Lung (tissue), 12 donors: ENCODE measurements around the gene GNPDA1. TPM values are rescaled to one million over a fixed set of nuclear protein-coding genes. Genes with fewer than 3 reads are reported as not detected.

ENCODE experiments used
- ATAC-seq: fragments of 200-7000 bp; cut with Tn5 transposase; one replicate; pipeline ENCODE4 v1.9.1; 2020; ENCODE audit warnings: moderate number of reproducible peaks; ENCODE audit not compliant: insufficient read depth, low FRiP score
- DNase-seq, 3 donors: peaks; one replicate each; pipeline ENCODE4 v3.0.0-alpha.2; 2013 to 2017
- H3K27ac ChIP-seq, 2 donors: one replicate each; pipeline ENCODE4 v1.5.1; 2013; ENCODE audit warnings: mild to moderate bottlenecking in 2 of 2, moderate library complexity in 2 of 2, control low read depth in 1 of 2, inconsistent platforms in 1 of 2, low read depth in 1 of 2, low read length in 1 of 2
- H3K27me3 ChIP-seq, 3 donors: one replicate each; pipeline ENCODE4 v1.5.1; 2013; ENCODE audit warnings: low read length in 2 of 3; ENCODE audit not compliant: control insufficient read depth in 3 of 3, insufficient read depth in 3 of 3
- H3K36me3 ChIP-seq, 4 donors: one replicate each; pipeline ENCODE4 v1.5.1; 2013; ENCODE audit warnings: low read length in 4 of 4, mild to moderate bottlenecking in 1 of 4, moderate library complexity in 1 of 4; ENCODE audit not compliant: control insufficient read depth in 4 of 4, insufficient read depth in 4 of 4
- H3K4me1 ChIP-seq, 5 donors: one replicate each; pipeline ENCODE4 v1.5.1; 2013; ENCODE audit warnings: low read length in 5 of 5, mild to moderate bottlenecking in 2 of 5, moderate library complexity in 1 of 5; ENCODE audit not compliant: control insufficient read depth in 5 of 5, insufficient read depth in 5 of 5
- H3K4me3 ChIP-seq: one replicate; pipeline ENCODE4 v1.5.1; 2013; ENCODE audit warnings: mild to moderate bottlenecking, control low read depth, moderate library complexity
- H3K9ac ChIP-seq, 2 donors: one replicate each; pipeline ENCODE4 v1.5.1; 2013; ENCODE audit warnings: low read length in 2 of 2, control low read depth in 1 of 2; ENCODE audit not compliant: insufficient read depth in 1 of 2
- H3K9me3 ChIP-seq, 4 donors: one replicate each; pipeline ENCODE4 v1.5.1; 2013; ENCODE audit warnings: low read length in 3 of 4, mild to moderate bottlenecking in 1 of 4, moderate library complexity in 1 of 4; ENCODE audit not compliant: control insufficient read depth in 4 of 4, insufficient read depth in 3 of 4
- WGBS, 2 donors: extraction: QIAGEN DNeasy Blood & Tissue Kit; methylation state at CpG; one replicate each; pipeline ENCODE4 v1.1.7; 2013; 5-methylcytosine and 5-hydroxymethylcytosine counted together
- polyA plus RNA-seq, 2 donors: library from polyadenylated mRNA; stranded (reverse); fragments of 200-250 nt; gene quantifications; one replicate each; pipeline ENCODE4 v1.2.1, GENCODE V29; 2013
- total RNA-seq, 2 donors: library from RNA; depleted of rRNA in 1 of 2; stranded (reverse); fragments of >200 nt in 1 of 2; gene quantifications; one replicate each; pipeline ENCODE4 v1.2.1, GENCODE V29; 2014 to 2021
- TF ChIP-seq, protein P1 (sequence below): IDR thresholded peaks from 2 replicates; pipeline ENCODE4 v1.5.1; 2012; ENCODE audit warnings: mild to moderate bottlenecking; ENCODE audit errors: control extremely low read depth, extremely low read depth
- donor health status: control.
- donor health status: control.
- donor health status: Bipolar disorder and iron deficiency.
- donor health status: healthy.
- donor health status: DM: yes; HTN: yes; CAD: no.

Gene GNPDA1
- total and polyA plus RNA-seq, 4 donors: 23.3 to 51.4 (median 31.3) TPM

DNA sequence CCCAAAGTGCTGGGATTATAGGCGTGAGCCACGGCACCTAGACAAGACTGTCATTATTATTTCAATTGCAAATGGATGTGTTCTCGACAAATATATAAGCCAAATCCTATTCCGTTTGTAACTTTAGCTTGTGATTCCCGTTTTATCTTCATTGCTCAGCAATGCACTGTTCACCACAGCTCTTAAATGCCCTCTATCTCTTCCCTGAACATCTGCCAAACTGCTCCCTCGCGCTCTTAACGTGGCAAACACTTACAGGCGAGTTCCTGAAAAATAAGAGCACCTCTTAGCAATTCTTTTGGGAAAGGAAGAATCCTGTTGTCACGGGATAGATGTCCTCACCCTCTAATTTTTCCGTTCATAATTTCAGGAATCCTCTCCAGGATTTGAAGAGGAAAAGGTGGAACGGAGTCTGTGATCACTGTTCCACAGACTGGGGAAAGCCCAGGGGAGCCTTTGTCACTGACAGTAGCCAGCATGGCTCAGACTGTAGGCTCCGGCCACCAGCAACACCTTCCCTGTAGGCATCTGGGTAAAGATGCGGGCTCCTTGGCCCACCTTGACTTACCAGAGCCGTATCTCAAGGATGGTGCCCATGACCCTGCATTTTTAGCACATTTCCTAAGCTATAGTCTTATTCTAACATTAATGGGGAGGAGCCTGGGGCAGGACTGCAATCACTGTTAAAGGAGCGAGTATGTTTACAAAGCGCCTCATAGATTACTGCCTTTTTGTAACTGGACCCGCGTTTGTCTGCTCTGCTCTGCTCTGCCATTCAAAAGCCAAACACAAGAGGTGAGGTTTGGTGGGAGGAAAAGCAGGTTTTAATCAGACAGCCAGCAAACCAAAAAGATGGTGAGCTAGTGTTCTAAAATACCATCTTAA, 20.2 kb upstream of the GNPDA1 start:
- ATAC-seq: no peak
- no peaks in the 10 kb centered on the region for H3K9me3 ChIP-seq
- H3K36me3 ChIP-seq: no peaks in the 10 kb centered on the region
- TF ChIP-seq, protein P1, sequence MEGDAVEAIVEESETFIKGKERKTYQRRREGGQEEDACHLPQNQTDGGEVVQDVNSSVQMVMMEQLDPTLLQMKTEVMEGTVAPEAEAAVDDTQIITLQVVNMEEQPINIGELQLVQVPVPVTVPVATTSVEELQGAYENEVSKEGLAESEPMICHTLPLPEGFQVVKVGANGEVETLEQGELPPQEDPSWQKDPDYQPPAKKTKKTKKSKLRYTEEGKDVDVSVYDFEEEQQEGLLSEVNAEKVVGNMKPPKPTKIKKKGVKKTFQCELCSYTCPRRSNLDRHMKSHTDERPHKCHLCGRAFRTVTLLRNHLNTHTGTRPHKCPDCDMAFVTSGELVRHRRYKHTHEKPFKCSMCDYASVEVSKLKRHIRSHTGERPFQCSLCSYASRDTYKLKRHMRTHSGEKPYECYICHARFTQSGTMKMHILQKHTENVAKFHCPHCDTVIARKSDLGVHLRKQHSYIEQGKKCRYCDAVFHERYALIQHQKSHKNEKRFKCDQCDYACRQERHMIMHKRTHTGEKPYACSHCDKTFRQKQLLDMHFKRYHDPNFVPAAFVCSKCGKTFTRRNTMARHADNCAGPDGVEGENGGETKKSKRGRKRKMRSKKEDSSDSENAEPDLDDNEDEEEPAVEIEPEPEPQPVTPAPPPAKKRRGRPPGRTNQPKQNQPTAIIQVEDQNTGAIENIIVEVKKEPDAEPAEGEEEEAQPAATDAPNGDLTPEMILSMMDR: no peak
- no peak overlapping the region for H3K9ac ChIP-seq
- WGBS, 2 donors: 64 to 77% methylated on average over 19 of the region's 19 CpGs
- no peaks in the 10 kb centered on the region for H3K27me3 ChIP-seq
- H3K27ac ChIP-seq: no peak overlapping the region
- H3K4me1 ChIP-seq: no peaks in the 10 kb centered on the region
- H3K4me3 ChIP-seq: no peak overlapping the region
- no peak for DNase-seq

DNA sequence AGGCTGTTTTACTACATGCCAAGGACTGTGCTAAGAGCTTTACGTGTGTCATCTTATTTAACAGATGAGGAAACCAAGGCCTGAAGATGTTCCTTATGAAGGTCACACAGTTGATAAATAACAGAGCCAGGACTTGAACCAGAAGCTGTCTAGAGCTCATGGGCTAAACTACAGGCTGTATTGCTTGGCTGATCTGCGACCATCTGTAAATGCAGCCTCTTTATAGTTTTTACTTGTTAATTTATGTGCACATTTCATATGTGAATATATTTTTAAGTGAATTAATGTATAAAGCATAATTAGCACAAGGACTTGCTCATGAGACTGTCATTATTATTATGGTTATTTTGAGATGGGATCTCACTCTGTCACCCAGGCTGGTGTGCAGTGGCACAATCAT, 19.3 kb upstream of the GNPDA1 start:
- no peaks in the 10 kb centered on the region for H3K9me3 ChIP-seq
- TF ChIP-seq, protein P1: no peak
- no peak for DNase-seq
- H3K4me3 ChIP-seq: no peak overlapping the region
- H3K9ac ChIP-seq: no peak overlapping the region
- ATAC-seq: no peak
- H3K36me3 ChIP-seq: no peaks in the 10 kb centered on the region
- H3K27ac ChIP-seq: no peak overlapping the region
- H3K27me3 ChIP-seq: no peaks in the 10 kb centered on the region
- 96 to 97% methylated on average over 2 of the region's 2 CpGs for WGBS, 2 donors
- H3K4me1 ChIP-seq: no peaks in the 10 kb centered on the region

DNA sequence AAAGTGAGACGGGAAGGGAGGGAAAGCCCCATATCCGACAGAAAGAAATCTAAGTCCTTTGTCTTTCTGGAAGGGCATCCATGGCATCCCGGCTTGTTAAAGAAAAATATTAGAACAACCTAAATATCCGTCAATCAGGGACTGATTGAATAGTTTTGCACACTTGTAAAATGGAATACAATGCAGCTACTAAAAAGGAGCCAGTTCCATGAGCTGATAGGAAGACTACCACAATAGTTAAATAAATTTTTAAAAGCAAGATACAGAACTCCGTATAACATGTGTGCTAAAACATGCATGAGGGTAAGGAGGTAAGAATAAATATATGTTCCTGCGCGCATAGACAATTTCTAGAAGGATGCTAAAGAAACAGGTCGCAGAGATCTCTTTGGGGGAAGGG, 12.8 kb upstream of the GNPDA1 start:
- Histone ChIP-seq H3K9ac (no peak overlapping the region), H3K9me3 (no peaks in the 10 kb centered on the region), H3K4me1 (peaks cover 0 to 4% (median 0%) of the 10 kb centered on the region in 5 donors), H3K27me3 (peaks cover 0 to 5% (median 0%) of the 10 kb centered on the region in 3 donors), H3K27ac (no peak overlapping the region), H3K36me3 (no peaks in the 10 kb centered on the region), H3K4me3 (no peak overlapping the region)
- ATAC-seq: no peak
- WGBS, 2 donors: 75 to 89% methylated on average over 7 to 8 of the region's 8 CpGs
- TF ChIP-seq, protein P1: no peak
- no peak for DNase-seq
